Measurements from ENCODE around the gene LARP6. TPM values are rescaled to one million over a fixed set of nuclear protein-coding genes. Genes with fewer than 3 reads are reported as not detected.

The LARP6 gene
- total RNA-seq: 10 to 100 TPM; 49.6 to 57.1 TPM
- 105 TPM for polyA plus RNA-seq (ENCODE audit: insufficient read depth, low read depth, low replicate concordance)
- long read RNA-seq, donor 1, full-length matches to known transcripts: 10 of 10 reads
- long read RNA-seq, donor 1, partial matches to known transcripts: 0 of 10 reads
- long read RNA-seq, donor 1, other reads (novel, unspliced or antisense): 0 of 10 reads
- long read RNA-seq, donor 2, full-length matches to known transcripts: 7 of 7 reads
- long read RNA-seq, donor 2, partial matches to known transcripts: 0 of 7 reads
- long read RNA-seq, donor 2, other reads (novel, unspliced or antisense): 0 of 7 reads

- Histone ChIP-seq H3K4me1 (peaks cover 14% of the 10 kb centered on the region), H3K27me3 (no peaks in the 10 kb centered on the region), H3K4me3 (peak within 1 kb of the TSS; percentile 71 to 74), H3K36me3 (ENCODE audit: low read depth, missing control alignments) (no peaks in the 10 kb centered on the region), H3K27ac (peak within 1 kb of the TSS; percentile 87 to 92), H3K9me3 (no peaks in the 10 kb centered on the region)
- TF ChIP-seq, protein P1, sequence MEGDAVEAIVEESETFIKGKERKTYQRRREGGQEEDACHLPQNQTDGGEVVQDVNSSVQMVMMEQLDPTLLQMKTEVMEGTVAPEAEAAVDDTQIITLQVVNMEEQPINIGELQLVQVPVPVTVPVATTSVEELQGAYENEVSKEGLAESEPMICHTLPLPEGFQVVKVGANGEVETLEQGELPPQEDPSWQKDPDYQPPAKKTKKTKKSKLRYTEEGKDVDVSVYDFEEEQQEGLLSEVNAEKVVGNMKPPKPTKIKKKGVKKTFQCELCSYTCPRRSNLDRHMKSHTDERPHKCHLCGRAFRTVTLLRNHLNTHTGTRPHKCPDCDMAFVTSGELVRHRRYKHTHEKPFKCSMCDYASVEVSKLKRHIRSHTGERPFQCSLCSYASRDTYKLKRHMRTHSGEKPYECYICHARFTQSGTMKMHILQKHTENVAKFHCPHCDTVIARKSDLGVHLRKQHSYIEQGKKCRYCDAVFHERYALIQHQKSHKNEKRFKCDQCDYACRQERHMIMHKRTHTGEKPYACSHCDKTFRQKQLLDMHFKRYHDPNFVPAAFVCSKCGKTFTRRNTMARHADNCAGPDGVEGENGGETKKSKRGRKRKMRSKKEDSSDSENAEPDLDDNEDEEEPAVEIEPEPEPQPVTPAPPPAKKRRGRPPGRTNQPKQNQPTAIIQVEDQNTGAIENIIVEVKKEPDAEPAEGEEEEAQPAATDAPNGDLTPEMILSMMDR (IDR thresholded peaks at IDR 0.05): no peak
- TF ChIP-seq POLR2A (IDR thresholded peaks at IDR 0.05): no peak
- WGBS, 2 donors: 0% methylated on average over 2 to 36 of the region's 78 CpGs
- intact Hi-C loops (cut with DNase I; ENCODE audit: low total_unique reads): no loop called here
- peak; percentile 52 for DNase-seq
Measured at GRCh38 chr15:70853973-70854665, at the start of gene LARP6. LARP6 (minus strand) TSS chr15:70854157; CDS start chr15:70854088, 69 bp downstream.

- intact Hi-C loops (cut with DNase I; ENCODE audit: low total_unique reads): no loop called here
- H3K27me3 ChIP-seq: no peaks in the 10 kb centered on the region
- no peaks in the 10 kb centered on the region for H3K4me1 ChIP-seq
- TF ChIP-seq, protein P1 (IDR thresholded peaks at IDR 0.05): no peak
- no peak for TF ChIP-seq POLR2A (IDR thresholded peaks at IDR 0.05)
- H3K4me3 ChIP-seq: no peak overlapping the region
- 96 to 100% methylated on average over 1 of the region's 1 CpG for WGBS, 2 donors
- H3K9me3 ChIP-seq: no peaks in the 10 kb centered on the region
- H3K36me3 ChIP-seq (ENCODE audit: low read depth, missing control alignments): no peaks in the 10 kb centered on the region
- H3K27ac ChIP-seq: no peak overlapping the region
- DNase-seq: no peak
Measured at GRCh38 chr15:70902107-70902506, 48.1 kb upstream of the LARP6 start.

DNA sequence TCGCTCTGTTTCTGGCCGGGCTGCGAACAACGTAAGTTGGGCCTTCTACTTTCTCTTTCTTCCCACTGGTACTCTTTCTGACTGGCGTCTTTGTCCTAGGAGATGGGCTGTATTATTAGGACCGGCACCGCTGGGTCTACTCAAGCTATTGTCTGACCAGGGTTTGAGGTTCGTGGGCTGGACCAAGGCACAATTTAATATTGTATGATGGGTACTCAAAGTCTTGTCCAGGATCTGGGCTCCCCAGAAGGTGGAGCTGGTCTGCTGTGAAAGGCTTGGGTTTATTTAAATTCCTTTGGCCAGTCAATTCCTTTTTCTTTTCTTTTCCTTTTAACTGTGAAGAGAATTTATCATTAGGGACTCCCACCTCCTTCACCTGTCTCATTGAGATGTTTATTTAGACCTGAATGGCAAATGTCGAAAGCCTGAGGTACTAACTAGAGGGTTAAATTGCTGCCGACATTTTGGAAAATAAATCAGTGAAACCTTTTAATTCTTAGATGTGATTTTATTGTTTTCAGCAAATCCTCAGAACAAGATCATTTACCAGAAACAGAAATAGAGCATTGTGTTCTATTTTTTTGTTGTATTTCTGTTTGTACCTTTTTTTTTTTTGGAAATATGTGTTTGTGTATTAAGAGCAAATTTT is 39.1 kb upstream of the LARP6 start:
- TF ChIP-seq, protein P1 (IDR thresholded peaks at IDR 0.05): peak in 2 of 3 experiments; percentile 22 to 23
- TF ChIP-seq POLR2A (IDR thresholded peaks at IDR 0.05): no peak
- no peaks in the 10 kb centered on the region for H3K36me3 ChIP-seq (ENCODE audit: low read depth, missing control alignments)
- intact Hi-C loops (cut with DNase I; ENCODE audit: low total_unique reads): no loop called here
- no peaks in the 10 kb centered on the region for H3K9me3 ChIP-seq
- no peaks in the 10 kb centered on the region for H3K27me3 ChIP-seq
- peak overlapping the region; percentile 79 for H3K4me3 ChIP-seq
- peak; percentile 62 for DNase-seq
- H3K27ac ChIP-seq: peak overlapping the region; percentile 57 to 78
- H3K4me1 ChIP-seq: no peaks in the 10 kb centered on the region
- WGBS, 2 donors: 4 to 5% methylated on average over 10 of the region's 10 CpGs

- peak within 1 kb of the TSS; percentile 79 for H3K4me3 ChIP-seq
- DNase-seq: peak; percentile 97
- TF ChIP-seq, protein P1 (IDR thresholded peaks at IDR 0.05): no peak
- no peak for TF ChIP-seq POLR2A (IDR thresholded peaks at IDR 0.05)
- no peaks in the 10 kb centered on the region for H3K36me3 ChIP-seq (ENCODE audit: low read depth, missing control alignments)
- intact Hi-C loops (cut with DNase I; ENCODE audit: low total_unique reads): no loop called here
- no peaks in the 10 kb centered on the region for H3K27me3 ChIP-seq
- no peaks in the 10 kb centered on the region for H3K9me3 ChIP-seq
- H3K4me1 ChIP-seq: no peaks in the 10 kb centered on the region
- 0% methylated on average over 25 to 54 of the region's 61 CpGs for WGBS, 2 donors
- H3K27ac ChIP-seq: peak within 1 kb of the TSS; percentile 57 to 78
Measured at GRCh38 chr15:70892002-70892911, 38.3 kb upstream of the LARP6 start, which contains the start of the genes LRRC49 and THAP10. LRRC49 (plus strand) TSS chr15:70892826; CDS start chr15:70892895, 69 bp downstream. THAP10 (minus strand) TSS chr15:70892433; CDS start chr15:70892272, 161 bp downstream.

All from testis (tissue), 5 donors.